ENCODE results near the gene EDN1. TPM values are rescaled to one million over a fixed set of nuclear protein-coding genes. Genes with fewer than 3 reads are reported as not detected.
A peak's percentile ranks its signal among the peaks of the same experiment; 100 is the strongest.

The EDN1 gene
- total and polyA plus RNA-seq, 10 of the 15 experiments (the other 5 are each of a cell fraction or from before 2014, with no cell fraction given) = 2.0 to 6.6 (median 3.1) TPM

GRCh38 chr6:12333128-12333527 is 43.0 kb downstream of the EDN1 start:
- ATAC-seq = no peak
- H3K27ac ChIP-seq (ENCODE audit: control insufficient read depth, insufficient read depth) = no peak overlapping the region
- no peaks in the 10 kb centered on the region for H3K27me3 ChIP-seq (replicated peaks in 1 of 2; ENCODE audit: control insufficient read depth in 2 of 2, insufficient read depth in 2 of 2, low read length in 1 of 2)
- no peaks in the 10 kb centered on the region; the same call in 2 of the 3 replicates for H3K9me3 ChIP-seq (replicated peaks; ENCODE audit: control insufficient read depth, insufficient read depth, low read length)
- no TSS peak for BruUV-seq (replicated peaks)
- no peak overlapping the region; the same call in 1 of the 2 replicates for H3K4me2 ChIP-seq (ENCODE audit: control insufficient read depth, insufficient read depth)
- ChIA-PET RAD21 (ENCODE audit: unreplicated experiment) (interaction anchor here (1.2 to 8.0 kb wide), 7 partner anchors 23 to 270 kb away, joined by 3 to 152 read pairs (median 50); partner anchors contain the start of gene EDN1), CTCF (interaction anchor here (1.0 to 4.8 kb wide), 6 partner anchors 8 to 150 kb away, joined by 3 to 81 read pairs (median 5); no protein-coding TSS in a partner anchor), POLR2A (interaction anchor here (0.6 to 4.7 kb wide), 8 partner anchors 24 to 508 kb away, joined by 3 to 23 read pairs (median 5); no protein-coding TSS in a partner anchor), SMC1A (ENCODE audit: uncharacterized antibody, unreplicated experiment) (interaction anchor here (1.1 to 8.6 kb wide), 10 partner anchors 10 to 272 kb away, joined by 3 to 270 read pairs (median 46); partner anchors contain the start of gene EDN1)
- no peak for DNase-seq (ENCODE audit: low read depth, low spot score)
- H4K20me1 ChIP-seq (ENCODE audit: control insufficient read depth, insufficient read depth) = no peaks in the 10 kb centered on the region
- in situ Hi-C loops (cut with MboI) (no loop called here), intact Hi-C loops (cut with micrococcal nuclease; ENCODE audit: unreplicated experiment) (no loop called here)
- peaks cover 21% of the 10 kb centered on the region for H3K4me1 ChIP-seq (ENCODE audit: control insufficient read depth, insufficient read depth, low read length)
- 94% methylated on average over 1 of the region's 1 CpG for WGBS (ENCODE audit: insufficient coverage, insufficient replicate concordance, low lambda C conversion rate, missing lambda C conversion rate)
- H3K36me3 ChIP-seq (ENCODE audit: control insufficient read depth in 2 of 2, insufficient read depth in 2 of 2, low read length in 1 of 2) = no peaks in the 10 kb centered on the region
- no peak overlapping the region for H2AFZ ChIP-seq (ENCODE audit: control insufficient read depth, low read depth, low read length)
- H3K9ac ChIP-seq (ENCODE audit: control insufficient read depth, insufficient read depth, low read length) = no peak overlapping the region
- FAIRE-seq = no peak
- no peaks in the 10 kb centered on the region for H3K79me2 ChIP-seq (ENCODE audit: control insufficient read depth, insufficient read depth, low read length)
- H3K4me3 ChIP-seq = no peak overlapping the region
- TF ChIP-seq JUNB (IDR thresholded peaks at IDR 0.05) (no peak), ZZZ3 (IDR thresholded peaks at IDR 0.05; ENCODE audit: control insufficient read depth, insufficient read length, low read depth) (no peak), USF2 (IDR thresholded peaks at IDR 0.05; ENCODE audit: borderline replicate concordance, low read depth, low read length) (no peak), SMARCA5 (IDR thresholded peaks at IDR 0.05) (no peak), DPF2 (IDR thresholded peaks at IDR 0.05) (no peak), ZSCAN29 (IDR thresholded peaks at IDR 0.05) (no peak), IKZF2 (IDR thresholded peaks at IDR 0.05) (peak; percentile 16 to 21; a peak in 2 of 4 replicates), RELA (IDR thresholded peaks at IDR 0.05; ENCODE audit: borderline replicate concordance, partially characterized antibody) (no peak), IKZF1 (conservative IDR thresholded peaks at IDR 0.05) (0 out of 2 replicates have a peak, but pooled peaks have one; percentile 22), MLLT1 (IDR thresholded peaks at IDR 0.05) (no peak), TCF3 (IDR thresholded peaks at IDR 0.05; ENCODE audit: borderline replicate concordance, insufficient read depth, low read depth, low read length) (no peak), ZBTB33 (IDR thresholded peaks at IDR 0.05) (no peak), CEBPZ (IDR thresholded peaks at IDR 0.05; ENCODE audit: low read depth, low read length) (no peak)
